Osteocyte (in vitro differentiated cells): Measurements from ENCODE around the gene CASP2. TPM values are rescaled to one million over a fixed set of nuclear protein-coding genes. Genes with fewer than 3 reads are reported as not detected.
A peak's percentile ranks its signal among the peaks of the same experiment; 100 is the strongest.

Source experiments
- DNase-seq: peaks from one replicate; pipeline ENCODE4 v3.0.0; 2021; ENCODE audit warnings: mixed read lengths; ENCODE audit not compliant: unreplicated experiment; ENCODE audit errors: extremely low spot score
- H3K27ac Mint-ChIP-seq: one replicate; pipeline ENCODE4 v1.8.0; 2021; ENCODE audit warnings: mild to moderate bottlenecking, mixed read lengths; ENCODE audit not compliant: unreplicated experiment
- H3K27me3 Mint-ChIP-seq: one replicate; pipeline ENCODE4 v1.8.0; 2021; ENCODE audit warnings: mixed read lengths; ENCODE audit not compliant: unreplicated experiment
- H3K36me3 Mint-ChIP-seq: one replicate; pipeline ENCODE4 v1.8.0; 2021; ENCODE audit warnings: mixed read lengths; ENCODE audit not compliant: unreplicated experiment
- H3K4me1 Mint-ChIP-seq: one replicate; pipeline ENCODE4 v1.8.0; 2021; ENCODE audit warnings: mixed read lengths; ENCODE audit not compliant: unreplicated experiment
- H3K4me3 Mint-ChIP-seq: one replicate; pipeline ENCODE4 v1.8.0; 2021; ENCODE audit warnings: mild to moderate bottlenecking, moderate library complexity, mixed read lengths; ENCODE audit not compliant: unreplicated experiment
- H3K9me3 Mint-ChIP-seq: one replicate; pipeline ENCODE4 v1.8.0; 2021; ENCODE audit warnings: mixed read lengths; ENCODE audit not compliant: unreplicated experiment
- CTCF ChIP-seq: fragments of 200-600 bp; sonication (generic); IDR thresholded peaks from 2 replicates; pipeline ENCODE4 v1.5.0; 2021; ENCODE audit warnings: antibody characterized with exemption, mild to moderate bottlenecking, moderate library complexity
- long read RNA-seq: library from polyadenylated mRNA; unstranded; transcript quantifications from one replicate; pipeline ENCODE4 v2.0.0, GENCODE V29; 2021
- total RNA-seq: library from RNA; stranded (reverse); gene quantifications from 2 replicates; pipeline ENCODE4 v1.2.1, GENCODE V29; 2021

CASP2 gene
- total RNA-seq, result 47.5 and 51.4 TPM in 2 replicates
- long read RNA-seq, full-length matches to known transcripts, result 6 of 14 reads
- long read RNA-seq, partial matches to known transcripts, result 0 of 14 reads
- long read RNA-seq, other reads (novel, unspliced or antisense), result 8 of 14 reads

GRCh38 chr7:143287935-143288826, at the start of gene CASP2:
CASP2 (plus strand) TSS chr7:143288351; CDS start chr7:143288456, 105 bp downstream.
- Mint-ChIP-seq H3K4me1 (peaks cover 38% of the 10 kb centered on the region), H3K4me3 (peak within 1 kb of the TSS; percentile 87), H3K27me3 (no peaks in the 10 kb centered on the region), H3K27ac (peak within 1 kb of the TSS; percentile 90), H3K36me3 (peaks cover 14% of the 10 kb centered on the region), H3K9me3 (no peaks in the 10 kb centered on the region)
- DNase-seq, result peak; percentile 99
- TF ChIP-seq CTCF, result peak; percentile 51

- Mint-ChIP-seq H3K27me3 (no peaks in the 10 kb centered on the region), H3K4me3 (peak overlapping the region; percentile 37), H3K27ac (peak overlapping the region; percentile 92), H3K4me1 (peaks cover 52% of the 10 kb centered on the region), H3K9me3 (peaks cover 24% of the 10 kb centered on the region), H3K36me3 (peaks cover 8% of the 10 kb centered on the region)
- no peak for TF ChIP-seq CTCF
- DNase-seq, result no peak
These were observed 48.3 kb upstream of the CASP2 start for GRCh38 chr7:143239813-143240212.

- Mint-ChIP-seq H3K4me1 (peaks cover 47% of the 10 kb centered on the region), H3K4me3 (peak overlapping the region; percentile 37), H3K9me3 (peaks cover 19% of the 10 kb centered on the region), H3K27ac (peak overlapping the region; percentile 92), H3K27me3 (no peaks in the 10 kb centered on the region), H3K36me3 (peaks cover 4% of the 10 kb centered on the region)
- DNase-seq, result no peak
- TF ChIP-seq CTCF, result peak; percentile 98
These were observed 47.6 kb upstream of the CASP2 start for GRCh38 chr7:143240291-143241168.

- H3K36me3 Mint-ChIP-seq, result peaks cover 3% of the 10 kb centered on the region
- no peak overlapping the region for H3K27ac Mint-ChIP-seq
- peaks cover 2% of the 10 kb centered on the region for H3K9me3 Mint-ChIP-seq
- H3K27me3 Mint-ChIP-seq, result peaks cover 4% of the 10 kb centered on the region
- no peak overlapping the region for H3K4me3 Mint-ChIP-seq
- TF ChIP-seq CTCF, result no peak
- no peak for DNase-seq
- peaks cover 39% of the 10 kb centered on the region for H3K4me1 Mint-ChIP-seq
These were observed 45.8 kb upstream of the CASP2 start for GRCh38 chr7:143242306-143242705.
